H1 (cell line): Measurements from ENCODE around the gene NIPAL3. TPM values are rescaled to one million over a fixed set of nuclear protein-coding genes. Genes with fewer than 3 reads are reported as not detected.

Experiments used
- CTCF ChIA-PET: fragments of 300-600 bp; sonication (Branson Sonifier 250); formaldehyde crosslinking; loops from one replicate; lab custom pipeline; 2021; ENCODE audit not compliant: partially characterized antibody; lab: Charles Lee
- POLR2A ChIA-PET: fragments of 300-600 bp; sonication (Branson Sonifier 250); formaldehyde crosslinking; loops from one replicate; lab custom pipeline; 2021; ENCODE audit warnings: inconsistent platforms; ENCODE audit not compliant: partially characterized antibody; lab: Charles Lee
- DNase-seq, 2 experiments: peaks; one replicate each; pipeline versions ENCODE4 v3.0.0 to v3.0.0-alpha.2; 2010 to 2022; ENCODE audit warnings: low spot score in 2 of 2, low read depth in 1 of 2, mixed read lengths in 1 of 2
- FAIRE-seq: peaks from 2 replicates; lab custom pipeline; 2011; peaks lifted over from hg19 to GRCh38; lab: Jason Lieb, UNC
- H2AFZ ChIP-seq: 2 replicates; pipeline ENCODE4 v1.8.1; 2012; ENCODE audit warnings: low read length, inconsistent platforms
- H2AK5ac ChIP-seq: 2 replicates; pipeline ENCODE4 v1.6.1; 2013; ENCODE audit warnings: low read depth, low read length
- H2BK120ac ChIP-seq: replicated peaks from 2 replicates; pipeline ENCODE3; 2013; ENCODE audit warnings: low read depth, low read length, inconsistent platforms
- H2BK12ac ChIP-seq: 2 replicates; pipeline ENCODE4 v1.6.1; 2013; ENCODE audit warnings: low read depth, low read length
- H2BK15ac ChIP-seq: 2 replicates; pipeline ENCODE4 v1.6.1; 2013; ENCODE audit warnings: low read length
- H2BK20ac ChIP-seq: 2 replicates; pipeline ENCODE4 v1.6.1; 2013; ENCODE audit warnings: low read length
- H2BK5ac ChIP-seq: 2 replicates; pipeline ENCODE4 v1.6.1; 2013; ENCODE audit warnings: low read depth, low read length
- H3K14ac ChIP-seq: 2 replicates; pipeline ENCODE4 v1.6.1; 2013; ENCODE audit warnings: inconsistent platforms; ENCODE audit not compliant: insufficient read length
- H3K18ac ChIP-seq: 2 replicates; pipeline ENCODE4 v1.6.1; 2013; ENCODE audit warnings: low read length; ENCODE audit errors: extremely low read depth
- H3K23ac ChIP-seq: 2 replicates; pipeline ENCODE4 v1.6.1; 2013; ENCODE audit warnings: inconsistent platforms; ENCODE audit not compliant: insufficient read length
- H3K23me2 ChIP-seq: 2 replicates; pipeline ENCODE4 v1.6.1; 2013; ENCODE audit warnings: low read depth, low read length
- H3K27ac ChIP-seq: 2 replicates; pipeline ENCODE4 v1.6.1; 2011; ENCODE audit warnings: low read depth, low read length, inconsistent platforms
- H3K27me3 ChIP-seq, 4 experiments: replicated peaks in 1 of 4; 1 replicate in 1 of 4; 2 replicates in 3 of 4; pipeline versions ENCODE4 v1.6.1 to v1.8.1; 2011 to 2013; ENCODE audit warnings: low read length in 3 of 4, mild to moderate bottlenecking in 3 of 4, inconsistent platforms in 2 of 4, mixed read lengths in 2 of 4, moderate library complexity in 1 of 4; ENCODE audit not compliant: control insufficient read depth in 3 of 4, insufficient read depth in 3 of 4; ENCODE audit errors: extremely low read depth in 1 of 4
- H3K36me3 ChIP-seq, 4 experiments: 2 replicates each; pipeline versions ENCODE4 v1.6.1 to v1.8.1; 2011 to 2013; ENCODE audit warnings: mild to moderate bottlenecking in 4 of 4, low read length in 3 of 4, moderate library complexity in 2 of 4, control low read depth in 1 of 4, inconsistent platforms in 1 of 4; ENCODE audit not compliant: insufficient read depth in 4 of 4, control insufficient read depth in 2 of 4
- H3K4ac ChIP-seq: replicated peaks from 2 replicates; pipeline ENCODE3; 2013; ENCODE audit warnings: low read length, low read depth, mixed read lengths, inconsistent platforms; ENCODE audit not compliant: insufficient read length
- H3K4me1 ChIP-seq, 4 experiments: replicated peaks in 1 of 4; 1 replicate in 1 of 4; 2 replicates in 3 of 4; pipeline versions ENCODE4 v1.6.1 to v1.8.1; 2011 to 2013; ENCODE audit warnings: low read length in 3 of 4, inconsistent platforms in 2 of 4, mixed read lengths in 1 of 4; ENCODE audit not compliant: insufficient read depth in 4 of 4, control insufficient read depth in 3 of 4
- H3K4me2 ChIP-seq, 2 experiments: 2 replicates each; pipeline versions ENCODE4 v1.6.1 to v1.8.1; 2011 to 2013; ENCODE audit warnings: low read depth in 2 of 2, low read length in 2 of 2, control low read depth in 1 of 2, inconsistent platforms in 1 of 2, mild to moderate bottlenecking in 1 of 2; ENCODE audit not compliant: insufficient read depth in 1 of 2
- H3K4me3 ChIP-seq, 4 experiments: fragments of 200-600, 300-600 bp in 1 of 4; sonication (generic), shearing (Covaris generic), sonication (Bioruptor Twin) in 1 of 4; 2 replicates each; pipeline versions ENCODE4 v1.5.1 to v1.8.1; 2011 to 2016; ENCODE audit warnings: low read length in 4 of 4, low read depth in 3 of 4, control low read depth in 2 of 4, inconsistent platforms in 2 of 4, mild to moderate bottlenecking in 2 of 4, mixed read lengths in 1 of 4, moderate library complexity in 1 of 4; ENCODE audit not compliant: insufficient read depth in 2 of 4; ENCODE audit errors: extremely low read depth in 1 of 4
- H3K56ac ChIP-seq: replicated peaks from 2 replicates; pipeline ENCODE3; 2013; ENCODE audit warnings: low read depth, mild to moderate bottlenecking, mixed read lengths, low read length, inconsistent platforms; ENCODE audit not compliant: insufficient read length
- H3K79me1 ChIP-seq: 2 replicates; pipeline ENCODE4 v1.6.1; 2013; ENCODE audit warnings: low read depth, low read length, control low read depth
- H3K79me2 ChIP-seq, 2 experiments: 2 replicates each; pipeline versions ENCODE4 v1.6.1 to v1.8.1; 2012 to 2013; ENCODE audit warnings: low read length in 2 of 2, mild to moderate bottlenecking in 2 of 2, inconsistent platforms in 1 of 2; ENCODE audit not compliant: insufficient read depth in 2 of 2, control insufficient read depth in 1 of 2
- H3K9ac ChIP-seq, 4 experiments: replicated peaks in 1 of 4; 1 replicate in 1 of 4; 2 replicates in 3 of 4; pipeline versions ENCODE4 v1.6.1 to v1.8.1; 2011 to 2013; ENCODE audit warnings: low read depth in 3 of 4, low read length in 3 of 4, control low read depth in 2 of 4, mild to moderate bottlenecking in 2 of 4, moderate library complexity in 2 of 4, inconsistent platforms in 1 of 4; ENCODE audit errors: extremely low read depth in 1 of 4
- H3K9me3 ChIP-seq, 2 experiments: 2 replicates each; pipeline versions ENCODE4 v1.6.1 to v1.8.1; 2012 to 2013; ENCODE audit warnings: mild to moderate bottlenecking in 2 of 2, moderate library complexity in 2 of 2, control low read depth in 1 of 2, inconsistent platforms in 1 of 2, low read depth in 1 of 2, low read length in 1 of 2, mixed read lengths in 1 of 2; ENCODE audit not compliant: insufficient read depth in 2 of 2
- H4K20me1 ChIP-seq, 2 experiments: replicated peaks in 1 of 2; 2 replicates each; pipeline versions ENCODE3 to v1.8.1; 2011 to 2013; ENCODE audit warnings: inconsistent platforms in 2 of 2, low read length in 2 of 2, mild to moderate bottlenecking in 1 of 2; ENCODE audit not compliant: insufficient read depth in 2 of 2, control insufficient read depth in 1 of 2
- H4K5ac ChIP-seq: 2 replicates; pipeline ENCODE4 v1.6.1; 2013; ENCODE audit warnings: low read length, low read depth, mixed read lengths, inconsistent platforms; ENCODE audit not compliant: insufficient read length
- H4K8ac ChIP-seq: 2 replicates; pipeline ENCODE4 v1.8.0; 2013; ENCODE audit warnings: mild to moderate bottlenecking, moderate library complexity, low read length, inconsistent platforms; ENCODE audit not compliant: insufficient read depth; ENCODE audit errors: extremely low read depth
- H4K91ac ChIP-seq: replicated peaks from 2 replicates; pipeline ENCODE3; 2013; ENCODE audit warnings: low read length, mixed read lengths, inconsistent platforms; ENCODE audit not compliant: insufficient read length
- BACH1 ChIP-seq: IDR thresholded peaks from 2 replicates; pipeline ENCODE4 v1.6.1; 2012; ENCODE audit warnings: low read length, improper control_type of control experiment
- CBX5 ChIP-seq: fragments of 300-800, 300-1000 bp; sonication (generic); IDR thresholded peaks from 2 replicates; pipeline ENCODE4 v1.7.1; 2016; ENCODE audit warnings: antibody characterized with exemption, low read length, low read depth
- CHD2 ChIP-seq: IDR thresholded peaks from 2 replicates; pipeline ENCODE4 v1.6.1; 2012; ENCODE audit warnings: low read length, improper control_type of control experiment
- GABPA ChIP-seq: IDR thresholded peaks from 2 replicates; pipeline ENCODE4 v1.6.1; 2011; ENCODE audit warnings: mild to moderate bottlenecking, low read length, moderate library complexity, borderline replicate concordance; ENCODE audit not compliant: insufficient read depth
- HDAC2 ChIP-seq, 2 experiments: fragments of 300-600 bp in 1 of 2; sonication (generic) in 1 of 2; IDR thresholded peaks; 2 replicates each; pipeline ENCODE4 v1.6.1; 2011 to 2012; ENCODE audit warnings: low read depth in 2 of 2, low read length in 2 of 2, mild to moderate bottlenecking in 2 of 2, moderate library complexity in 2 of 2, borderline replicate concordance in 1 of 2, inconsistent platforms in 1 of 2
- KDM1A ChIP-seq: fragments of 200-600, 300-600 bp; sonication (generic); IDR thresholded peaks from 2 replicates; pipeline ENCODE4 v1.7.1; 2016; ENCODE audit warnings: mild to moderate bottlenecking, low read length, borderline replicate concordance
- NANOG ChIP-seq: IDR thresholded peaks from 2 replicates; pipeline ENCODE4 v1.6.1; 2011; ENCODE audit warnings: low read length, low read depth, mild to moderate bottlenecking, inconsistent platforms; ENCODE audit not compliant: insufficient read depth, poor library complexity, severe bottlenecking
- POU5F1 ChIP-seq: IDR thresholded peaks from 2 replicates; pipeline ENCODE4 v1.6.1; 2011; ENCODE audit warnings: low read depth, mild to moderate bottlenecking, low read length, moderate library complexity
- SP2 ChIP-seq: IDR thresholded peaks from 2 replicates; pipeline ENCODE4 v1.6.1; 2012; ENCODE audit warnings: mild to moderate bottlenecking, low read length, inconsistent platforms
- WGBS, 2 experiments: shearing (Covaris generic) in 1 of 2; methylation state at CpG; one replicate each; pipeline versions ENCODE4 v1.1.6 to v1.1.7; 2013 to 2015; ENCODE audit warnings: low lambda C conversion rate in 2 of 2, mixed read lengths in 2 of 2, inconsistent platforms in 1 of 2, low coverage in 1 of 2, missing lambda C conversion rate in 1 of 2; ENCODE audit not compliant: insufficient replicate concordance in 2 of 2, insufficient coverage in 1 of 2, insufficient read length in 1 of 2; ENCODE audit errors: extremely low coverage in 1 of 2, missing lambda C conversion rate in 1 of 2; 5-methylcytosine and 5-hydroxymethylcytosine counted together
- polyA plus RNA-seq, 7 experiments: library from polyadenylated mRNA; depleted of rRNA in 3 of 7; stranded (reverse) in 5 of 7; unstranded in 2 of 7; fragments of >200 nt in 5 of 7; fragments of 200-250 nt in 2 of 7; gene quantifications; 1 replicate in 5 of 7; 2 replicates in 1 of 7; 4 replicates in 1 of 7; pipeline versions ENCODE4 v1.2.1 to v1.2.3, GENCODE V29; 2011 to 2013; ENCODE audit warnings: missing spikeins in 2 of 7, mixed read lengths in 2 of 7
- total RNA-seq: library from RNA; stranded (reverse); fragmentation: NEBNext Ultra II Directional; extraction: Animal tissue kit (Norgen Biotek cat#: 25700); gene quantifications from 2 replicates; pipeline ENCODE4 v1.2.1, GENCODE V29; 2021
- TF ChIP-seq, protein P1 (sequence below), 3 experiments: IDR thresholded peaks; 1 replicate in 2 of 3; 2 replicates in 1 of 3; pipeline versions ENCODE4 v1.5.1 to v1.6.1; 2011; ENCODE audit warnings: low read length in 3 of 3, mild to moderate bottlenecking in 3 of 3, inconsistent platforms in 2 of 3, low read depth in 1 of 3, moderate library complexity in 1 of 3; ENCODE audit not compliant: insufficient read depth in 1 of 3; ENCODE audit errors: control extremely low read depth in 1 of 3

NIPAL3 gene
- total and polyA plus RNA-seq, 2 of the 8 experiments (the other 6 are each of a cell fraction or from before 2014, with no cell fraction given) = 8.8 to 11.0 TPM

DNA sequence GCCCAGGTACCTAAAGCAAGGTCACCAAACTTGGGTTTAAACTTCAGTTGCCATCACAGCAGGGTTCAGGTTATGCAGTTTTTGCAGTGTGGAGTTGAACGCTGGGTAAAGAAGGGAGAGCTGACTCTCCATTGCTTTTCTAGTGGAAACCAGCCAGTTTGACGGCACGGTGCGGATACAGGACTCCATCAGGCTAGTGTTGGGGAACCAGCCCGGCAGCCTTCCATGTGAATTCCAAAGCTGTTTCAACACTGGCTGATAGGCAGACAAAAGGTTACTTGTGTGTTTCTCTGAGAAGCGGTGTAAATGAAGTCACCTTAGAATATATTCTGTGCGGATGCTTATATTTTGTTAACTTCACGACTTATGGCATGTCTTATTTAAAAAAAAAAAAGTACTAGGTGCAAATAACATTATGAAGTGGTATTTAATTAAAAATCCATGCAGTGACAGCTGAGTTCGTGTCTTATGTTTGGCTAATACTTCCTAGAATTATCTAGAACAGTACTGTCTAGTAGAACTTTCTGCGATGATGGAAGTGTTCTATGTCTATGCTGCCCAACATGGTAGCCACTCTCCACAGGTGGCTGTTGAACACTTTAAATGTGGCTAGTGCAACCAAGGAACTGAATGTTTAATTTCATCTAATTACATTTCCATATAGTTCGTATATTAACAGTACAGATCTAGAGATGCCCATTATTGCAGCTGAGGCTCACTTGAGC, 57.1 kb downstream of the NIPAL3 start:
- ChIA-PET CTCF (interaction anchor here (0.6 to 2.6 kb wide), 5 partner anchors 11 to 164 kb away, joined by 3 to 9 read pairs (median 3); no protein-coding TSS in a partner anchor), POLR2A (interaction anchor here (0.5 to 1.3 kb wide), 4 partner anchors 9 to 238 kb away, joined by 3 to 5 read pairs (median 4); no protein-coding TSS in a partner anchor)
- Histone ChIP-seq H3K23me2 (no peaks in the 10 kb centered on the region), H3K36me3 (no peaks in the 10 kb centered on the region), H3K79me1 (no peaks in the 10 kb centered on the region), H2BK20ac (no peak overlapping the region), H4K91ac (no peak overlapping the region), H3K9ac (no peak overlapping the region), H2AK5ac (no peak overlapping the region), H3K23ac (no peak overlapping the region), H2BK5ac (no peak overlapping the region), H2BK120ac (no peak overlapping the region), H3K9me3 (peaks cover 0 to 3% of the 10 kb centered on the region in 2 experiments; a peak in 1 of 4 replicates), H3K18ac (no peak overlapping the region), H3K4ac (no peak overlapping the region), H3K4me1 (no peaks in the 10 kb centered on the region), H3K14ac (no peak overlapping the region), H3K27me3 (no peaks in the 10 kb centered on the region), H4K20me1 (no peaks in the 10 kb centered on the region), H3K79me2 (no peaks in the 10 kb centered on the region), H2AFZ (no peak overlapping the region), H3K27ac (no peak overlapping the region), H4K8ac (no peak overlapping the region), H2BK12ac (no peak overlapping the region), H3K4me3 (no peak overlapping the region), H3K56ac (no peak overlapping the region), H2BK15ac (no peak overlapping the region), H3K4me2 (no peak overlapping the region), H4K5ac (no peak overlapping the region)
- DNase-seq (no peak), FAIRE-seq (no peak)
- WGBS, 2 experiments = 91% methylated on average over 11 of the region's 11 CpGs; no CpG with 5 or more reads in 1 of the 2 experiments
- TF ChIP-seq KDM1A (no peak), POU5F1 (no peak), NANOG (no peak), BACH1 (no peak), GABPA (no peak), CBX5 (no peak), CHD2 (no peak), SP2 (no peak), HDAC2 (IDR thresholded peaks at IDR 0.05; ENCODE audit: borderline replicate concordance in 1 of 2, low read depth in 2 of 2, low read length in 2 of 2) (no peak)
- TF ChIP-seq, protein P1, sequence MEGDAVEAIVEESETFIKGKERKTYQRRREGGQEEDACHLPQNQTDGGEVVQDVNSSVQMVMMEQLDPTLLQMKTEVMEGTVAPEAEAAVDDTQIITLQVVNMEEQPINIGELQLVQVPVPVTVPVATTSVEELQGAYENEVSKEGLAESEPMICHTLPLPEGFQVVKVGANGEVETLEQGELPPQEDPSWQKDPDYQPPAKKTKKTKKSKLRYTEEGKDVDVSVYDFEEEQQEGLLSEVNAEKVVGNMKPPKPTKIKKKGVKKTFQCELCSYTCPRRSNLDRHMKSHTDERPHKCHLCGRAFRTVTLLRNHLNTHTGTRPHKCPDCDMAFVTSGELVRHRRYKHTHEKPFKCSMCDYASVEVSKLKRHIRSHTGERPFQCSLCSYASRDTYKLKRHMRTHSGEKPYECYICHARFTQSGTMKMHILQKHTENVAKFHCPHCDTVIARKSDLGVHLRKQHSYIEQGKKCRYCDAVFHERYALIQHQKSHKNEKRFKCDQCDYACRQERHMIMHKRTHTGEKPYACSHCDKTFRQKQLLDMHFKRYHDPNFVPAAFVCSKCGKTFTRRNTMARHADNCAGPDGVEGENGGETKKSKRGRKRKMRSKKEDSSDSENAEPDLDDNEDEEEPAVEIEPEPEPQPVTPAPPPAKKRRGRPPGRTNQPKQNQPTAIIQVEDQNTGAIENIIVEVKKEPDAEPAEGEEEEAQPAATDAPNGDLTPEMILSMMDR (IDR thresholded peaks at IDR 0.05; ENCODE audit: control extremely low read depth in 1 of 3, insufficient read depth in 1 of 3, low read depth in 1 of 3, low read length in 3 of 3) = no peak
